ENCODE data around the gene KCNIP1. TPM values are rescaled to one million over a fixed set of nuclear protein-coding genes. Genes with fewer than 3 reads are reported as not detected.

The KCNIP1 gene
- not detected in 5 replicates for total RNA-seq (2022; extraction: Qiagen RNA extraction; ENCODE audit: low read depth)

DNA sequence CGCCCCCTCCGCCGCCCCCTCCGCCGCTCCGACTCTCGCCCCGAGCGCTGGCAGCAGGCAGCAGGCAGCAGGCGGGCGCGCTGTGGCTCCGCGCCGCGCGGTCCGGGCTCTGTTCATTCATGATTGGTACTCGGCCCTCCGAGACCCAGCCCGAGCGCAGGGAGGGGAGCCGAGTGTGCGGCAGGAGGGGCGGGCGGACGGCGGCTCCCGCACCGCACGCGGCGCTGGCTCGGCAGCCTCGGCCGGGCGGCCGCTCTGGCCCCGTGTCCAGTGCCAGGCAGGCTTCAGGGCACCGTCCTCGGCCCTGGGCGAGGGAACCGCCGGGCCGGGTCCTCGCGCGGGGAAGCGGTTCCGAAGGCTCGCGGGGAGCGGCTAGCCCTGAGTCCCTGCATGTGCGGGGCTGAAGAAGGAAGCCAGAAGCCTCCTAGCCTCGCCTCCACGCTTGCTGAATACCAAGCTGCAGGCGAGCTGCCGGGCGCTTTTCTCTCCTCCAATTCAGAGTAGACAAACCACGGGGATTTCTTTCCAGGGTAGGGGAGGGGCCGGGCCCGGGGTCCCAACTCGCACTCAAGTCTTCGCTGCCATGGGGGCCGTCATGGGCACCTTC, at the start of gene KCNIP1:
TSS of gene KCNIP1 (plus strand) at position 31 of the 607 bp plus-strand sequence.

DNA sequence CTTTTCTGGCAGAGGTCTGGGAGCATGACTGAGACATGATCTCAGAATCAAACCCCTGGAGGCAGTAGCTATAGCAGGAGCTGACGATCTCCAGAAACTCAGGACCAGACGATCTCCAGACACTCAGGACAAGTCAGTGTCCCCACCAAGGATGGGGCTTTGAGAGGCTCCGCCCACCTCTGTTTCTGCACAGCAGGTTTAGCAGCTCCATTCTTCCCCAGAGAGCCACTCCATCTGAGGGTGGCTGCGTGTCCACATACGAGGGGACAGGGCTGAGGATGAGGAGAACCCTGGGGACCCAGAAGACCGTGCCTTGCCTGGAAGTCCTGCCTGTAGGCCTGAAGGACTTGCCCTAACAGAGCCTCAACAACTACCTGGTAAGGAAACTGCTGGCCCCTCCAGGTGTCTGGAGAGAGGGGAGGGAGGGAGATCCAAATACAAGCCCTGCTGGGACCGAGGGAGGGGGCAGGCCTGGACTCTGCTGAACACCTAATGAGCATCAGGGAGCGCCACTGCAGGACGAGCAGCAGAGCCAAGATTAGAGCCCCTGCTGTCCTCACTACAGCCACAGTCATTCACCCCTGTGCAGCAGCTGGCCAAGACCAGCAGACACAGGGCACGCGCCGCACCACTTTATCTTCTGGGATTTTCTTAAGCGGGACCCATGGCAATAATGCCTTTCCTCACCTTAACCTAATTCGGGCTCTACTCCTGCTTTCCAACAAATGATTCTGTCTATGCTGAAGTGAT, 279.9 kb downstream of the KCNIP1 start, which contains the start of gene GABRP:
TSS of gene GABRP (plus strand) at position 228 of the 750 bp plus-strand sequence. CDS start 4,891 bp downstream, outside the sequence.

Other genes starting within 250 kb of the KCNIP1 start
- not detected in 5 replicates for gene LCP2, start 206.2 kb upstream of the KCNIP1 start, total RNA-seq (2022; extraction: Qiagen RNA extraction; ENCODE audit: low read depth)
- gene KCNMB1, start 114.7 kb upstream of the KCNIP1 start, total RNA-seq (2022; extraction: Qiagen RNA extraction; ENCODE audit: low read depth): not detected in 5 replicates